PC-9 (cell line): Measurements from ENCODE around the gene CLEC12A. TPM values are rescaled to one million over a fixed set of nuclear protein-coding genes. Genes with fewer than 3 reads are reported as not detected.

Experiments used
- Bru-seq: library from RNA; stranded (reverse); fragments of 400-500 nt; gene quantifications from one replicate; lab custom pipeline; 2021; lab: Mats Ljungman, UMichigan
- BruChase-seq, 2 experiments: library from RNA; stranded (reverse); fragments of 400-500 nt; gene quantifications; one replicate each; lab custom pipeline; 2021; lab: Mats Ljungman, UMichigan
- BruUV-seq: library from RNA; stranded (reverse); fragments of 400-500 nt; replicated peaks from 2 replicates; lab custom pipeline; 2021; lab: Mats Ljungman, UMichigan
- CTCF ChIA-PET: fragments of 300-600 bp; sonication (Branson Sonifier 250); formaldehyde crosslinking; loops from one replicate; lab custom pipeline; 2022; ENCODE audit warnings: antibody characterized with exemption; lab: Charles Lee
- POLR2A ChIA-PET: fragments of 300-600 bp; sonication (Branson Sonifier 250); formaldehyde crosslinking; loops from one replicate; lab custom pipeline; 2022; ENCODE audit warnings: antibody characterized with exemption; ENCODE audit not compliant: unreplicated experiment; lab: Charles Lee
- DNase-seq, 2 experiments: peaks; one replicate each; pipeline versions ENCODE4 v3.0.0 to v3.0.0-alpha.2; 2015 to 2022; ENCODE audit warnings: mixed read lengths in 1 of 2
- H2AFZ ChIP-seq: fragments of 200-600 bp; sonication (generic); 2 replicates; pipeline ENCODE4 v1.8.1; 2017; ENCODE audit warnings: antibody characterized with exemption
- H3F3A ChIP-seq: fragments of 200-600 bp; sonication (generic); 2 replicates; pipeline ENCODE4 v1.8.1; 2017; ENCODE audit warnings: antibody characterized with exemption, mild to moderate bottlenecking, low read depth; ENCODE audit not compliant: insufficient read depth
- H3K27ac ChIP-seq: fragments of 200-600 bp; sonication (generic); 2 replicates; pipeline ENCODE4 v1.6.1; 2016; ENCODE audit warnings: mixed run types
- H3K27me3 ChIP-seq: fragments of 200-600 bp; sonication (generic); 2 replicates; pipeline ENCODE4 v1.6.1; 2016; ENCODE audit warnings: low read depth, mixed run types; ENCODE audit not compliant: insufficient read depth
- H3K36me3 ChIP-seq: fragments of 200-600 bp; sonication (generic); 2 replicates; pipeline ENCODE4 v1.6.1; 2016; ENCODE audit warnings: low read depth, mixed run types
- H3K4me1 ChIP-seq: fragments of 200-600 bp; sonication (generic); replicated peaks from 2 replicates; pipeline ENCODE4 v1.6.1; 2016; ENCODE audit warnings: mixed run types; ENCODE audit not compliant: insufficient read depth
- H3K4me2 ChIP-seq: fragments of 200-600 bp; sonication (generic); 2 replicates; pipeline ENCODE4 v1.6.1; 2017; ENCODE audit warnings: mixed run types
- H3K4me3 ChIP-seq: fragments of 200-600 bp; sonication (generic); 2 replicates; pipeline ENCODE4 v1.6.1; 2016; ENCODE audit warnings: mixed run types
- H3K79me2 ChIP-seq: fragments of 200-600 bp; sonication (generic); 2 replicates; pipeline ENCODE4 v1.6.1; 2017; ENCODE audit warnings: low read depth, mixed run types
- H3K9me2 ChIP-seq: fragments of 200-600 bp; sonication (generic); 2 replicates; pipeline ENCODE4 v1.8.1; 2017; ENCODE audit warnings: mild to moderate bottlenecking; ENCODE audit not compliant: insufficient read depth
- H3K9me3 ChIP-seq: fragments of 200-600 bp; sonication (generic); 2 replicates; pipeline ENCODE4 v1.8.1; 2016; ENCODE audit warnings: low read depth; ENCODE audit not compliant: insufficient read depth
- H4K20me1 ChIP-seq: fragments of 200-600 bp; sonication (generic); 2 replicates; pipeline ENCODE4 v1.8.1; 2017; ENCODE audit not compliant: insufficient read depth
- EZH2 ChIP-seq: fragments of 200-600 bp; sonication (generic); IDR thresholded peaks from 2 replicates; pipeline ENCODE4 v1.8.0; 2017; ENCODE audit warnings: antibody characterized with exemption, low read depth
- intact Hi-C: fragments of 100-400 bp; cut with micrococcal nuclease; formaldehyde crosslinking; loops from one replicate; pipeline ENCODE4 v1.10.0; 2022; ENCODE audit not compliant: unreplicated experiment
- long read RNA-seq: library from polyadenylated mRNA; stranded (forward); transcript quantifications from one replicate; pipeline ENCODE4 v2.0.0, GENCODE V29; 2022
- total RNA-seq: library from RNA; stranded (reverse); gene quantifications from 2 replicates; pipeline ENCODE4 v1.2.3, GENCODE V29; 2021
- TF ChIP-seq, protein P1 (sequence below): fragments of 200-600 bp; sonication (generic); conservative IDR thresholded peaks from 2 replicates; pipeline ENCODE4 v1.6.1; 2017; ENCODE audit warnings: mixed run types, antibody characterized with exemption, mild to moderate bottlenecking, moderate library complexity

CLEC12A gene
- 0.55 and 1.0 TPM in 2 replicates for total RNA-seq
- percentile 21 among the genes with signal in this experiment for Bru-seq, nascent RNA
- BruChase-seq, experiment 1, labeled RNA remaining after a 2-hour chase: percentile 23 among the genes with signal in this experiment
- BruChase-seq, experiment 2, labeled RNA remaining after a 6-hour chase: percentile 21 among the genes with signal in this experiment
- long read RNA-seq, partial matches to known transcripts: 0 of 4 reads
- long read RNA-seq, other reads (novel, unspliced or antisense): 4 of 4 reads

DNA sequence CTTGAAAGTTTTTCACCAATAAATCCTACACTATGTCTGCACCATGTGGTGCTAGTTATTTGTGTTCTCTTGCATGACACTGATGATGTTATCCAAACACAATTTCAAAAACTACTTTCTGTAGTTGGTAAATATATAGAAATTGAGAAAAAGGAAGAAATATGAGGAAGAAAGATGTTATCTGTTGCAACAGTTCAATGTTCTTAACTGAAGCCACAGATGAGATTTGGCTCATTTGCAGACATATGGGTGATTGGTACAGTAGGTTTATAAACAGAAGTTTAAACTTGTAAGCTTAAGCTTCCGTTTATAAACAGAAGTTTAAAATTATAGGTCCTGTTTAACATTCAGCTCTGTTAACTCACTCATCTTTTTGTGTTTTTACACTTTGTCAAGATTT lies at the start of gene CLEC12A:
CLEC12A (plus strand) TSS at position 229 of the 400 bp plus-strand sequence. CDS start 188 bp downstream, outside the sequence.
- Histone ChIP-seq H2AFZ (no peak within 1 kb of the TSS), H3K36me3 (no peaks in the 10 kb centered on the region), H3K27ac (no peak within 1 kb of the TSS), H3K9me2 (no peaks in the 10 kb centered on the region), H3K79me2 (no peaks in the 10 kb centered on the region), H4K20me1 (no peaks in the 10 kb centered on the region), H3K4me2 (no peak within 1 kb of the TSS), H3K4me3 (no peak within 1 kb of the TSS), H3K27me3 (no peaks in the 10 kb centered on the region), H3K9me3 (no peaks in the 10 kb centered on the region), H3K4me1 (no peaks in the 10 kb centered on the region), H3F3A (no peaks in the 10 kb centered on the region)
- no peak for TF ChIP-seq EZH2
- TF ChIP-seq, protein P1, sequence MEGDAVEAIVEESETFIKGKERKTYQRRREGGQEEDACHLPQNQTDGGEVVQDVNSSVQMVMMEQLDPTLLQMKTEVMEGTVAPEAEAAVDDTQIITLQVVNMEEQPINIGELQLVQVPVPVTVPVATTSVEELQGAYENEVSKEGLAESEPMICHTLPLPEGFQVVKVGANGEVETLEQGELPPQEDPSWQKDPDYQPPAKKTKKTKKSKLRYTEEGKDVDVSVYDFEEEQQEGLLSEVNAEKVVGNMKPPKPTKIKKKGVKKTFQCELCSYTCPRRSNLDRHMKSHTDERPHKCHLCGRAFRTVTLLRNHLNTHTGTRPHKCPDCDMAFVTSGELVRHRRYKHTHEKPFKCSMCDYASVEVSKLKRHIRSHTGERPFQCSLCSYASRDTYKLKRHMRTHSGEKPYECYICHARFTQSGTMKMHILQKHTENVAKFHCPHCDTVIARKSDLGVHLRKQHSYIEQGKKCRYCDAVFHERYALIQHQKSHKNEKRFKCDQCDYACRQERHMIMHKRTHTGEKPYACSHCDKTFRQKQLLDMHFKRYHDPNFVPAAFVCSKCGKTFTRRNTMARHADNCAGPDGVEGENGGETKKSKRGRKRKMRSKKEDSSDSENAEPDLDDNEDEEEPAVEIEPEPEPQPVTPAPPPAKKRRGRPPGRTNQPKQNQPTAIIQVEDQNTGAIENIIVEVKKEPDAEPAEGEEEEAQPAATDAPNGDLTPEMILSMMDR: no peak
- intact Hi-C loops: no loop called here
- CTCF ChIA-PET: no interaction called here
- no TSS peak for BruUV-seq
- DNase-seq: no peak
- POLR2A ChIA-PET: no interaction called here

DNA sequence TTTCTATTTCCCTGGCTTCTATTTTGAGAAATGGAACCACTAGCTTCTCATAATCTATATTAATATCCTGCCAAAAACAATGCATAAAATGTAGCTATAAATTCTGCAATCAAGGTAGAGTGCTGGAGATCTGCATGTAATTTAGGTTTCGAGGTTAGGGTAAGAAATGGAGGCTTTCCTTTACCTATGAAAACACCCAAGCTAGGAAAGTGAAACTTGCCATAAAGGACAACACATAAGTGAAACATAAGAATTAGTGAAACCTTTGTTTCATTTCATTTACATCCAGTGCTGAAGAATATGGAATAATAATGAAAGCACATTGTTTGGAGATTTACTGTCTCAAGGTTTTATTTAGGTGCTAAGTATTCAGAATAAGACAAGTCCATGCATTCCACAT lies 48.8 kb upstream of the CLEC12A start:
- Histone ChIP-seq H4K20me1 (no peaks in the 10 kb centered on the region), H3K27me3 (no peaks in the 10 kb centered on the region), H3F3A (no peaks in the 10 kb centered on the region), H3K4me3 (no peak overlapping the region), H3K4me1 (no peaks in the 10 kb centered on the region), H3K9me2 (no peaks in the 10 kb centered on the region), H3K4me2 (no peak overlapping the region), H3K79me2 (no peaks in the 10 kb centered on the region), H3K9me3 (no peaks in the 10 kb centered on the region), H2AFZ (no peak overlapping the region), H3K36me3 (no peaks in the 10 kb centered on the region), H3K27ac (no peak overlapping the region)
- ChIA-PET POLR2A (no interaction called here), CTCF (no interaction called here)
- BruUV-seq: no TSS peak
- intact Hi-C loops: no loop called here
- no peak for DNase-seq
- TF ChIP-seq, protein P1: no peak
- no peak for TF ChIP-seq EZH2

DNA sequence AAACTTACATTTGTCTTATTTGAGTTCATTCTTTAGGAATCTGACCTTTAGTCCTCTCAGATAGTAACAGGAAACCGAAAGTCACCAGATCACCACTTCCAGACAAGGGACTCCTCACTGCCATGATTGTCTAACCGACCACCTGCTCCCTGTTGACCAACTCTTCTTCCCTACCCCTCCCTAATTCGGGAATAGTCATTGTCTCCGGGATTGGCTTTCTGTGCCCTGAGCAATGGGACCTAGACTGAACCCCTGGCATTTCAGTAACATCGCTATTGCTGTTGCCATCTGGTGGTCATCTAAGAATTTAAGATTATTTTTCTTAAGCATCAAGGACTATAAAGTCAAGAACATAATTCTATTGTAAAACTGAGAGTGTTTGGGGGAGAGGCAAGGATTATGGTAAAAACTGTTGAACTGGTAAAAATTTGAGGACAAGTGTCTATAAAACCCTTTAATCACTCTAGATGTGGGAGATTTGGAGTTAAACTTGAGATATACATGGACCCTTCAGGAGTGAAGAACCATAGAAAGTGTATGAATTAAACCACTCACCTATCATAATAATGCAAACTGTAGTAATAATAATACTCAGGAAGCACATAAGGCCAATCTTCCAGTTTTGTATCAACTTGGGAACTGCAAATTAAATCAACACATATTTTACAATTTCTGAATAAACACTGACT lies 45.4 kb upstream of the CLEC12A start:
- H3K4me2 ChIP-seq: peak overlapping the region; percentile 60
- H3K4me3 ChIP-seq: 0 out of 2 replicates have a peak overlapping the region, but pooled peaks have one; percentile 9

More for the DNA sequence above, 45.4 kb upstream of the CLEC12A start:
- Histone ChIP-seq H3K36me3 (no peaks in the 10 kb centered on the region), H4K20me1 (no peaks in the 10 kb centered on the region), H3K79me2 (no peaks in the 10 kb centered on the region), H3K9me3 (no peaks in the 10 kb centered on the region), H3K9me2 (no peaks in the 10 kb centered on the region), H2AFZ (no peak overlapping the region), H3K4me1 (no peaks in the 10 kb centered on the region), H3F3A (no peaks in the 10 kb centered on the region), H3K27ac (no peak overlapping the region), H3K27me3 (no peaks in the 10 kb centered on the region)
- intact Hi-C loops: loop anchor here (1.0 kb wide), 2 partner anchors 112 to 176 kb away; no protein-coding TSS in a partner anchor
- TF ChIP-seq, protein P1: peak; percentile 70
- TF ChIP-seq EZH2: no peak
- no TSS peak for BruUV-seq
- ChIA-PET POLR2A (interaction anchor here (0.5 kb wide), 1 partner anchor 214 kb away, joined by 4 read pairs; no protein-coding TSS in a partner anchor), CTCF (no interaction called here)
- peak in 1 of 2 experiments; percentile 6 for DNase-seq
